WERI-Rb-1 (cell line): Measurements from ENCODE around the gene TRPM8.

Source experiments
- DNase-seq: peaks from one replicate; pipeline ENCODE4 v3.0.0-alpha.2; 2020
- H3K27ac ChIP-seq: fragments of 250-450 bp; sonication (Bioruptor Pico); 2 replicates; pipeline ENCODE4 v1.5.1; 2020; ENCODE audit warnings: mild to moderate bottlenecking, moderate library complexity
- H3K27me3 ChIP-seq: fragments of 250-450 bp; sonication (Bioruptor Pico); 2 replicates; pipeline ENCODE4 v1.5.1; 2021; ENCODE audit warnings: mild to moderate bottlenecking, low read depth, moderate library complexity; ENCODE audit not compliant: insufficient read depth, severe bottlenecking
- H3K36me3 ChIP-seq: fragments of 250-450 bp; sonication (Bioruptor Pico); 2 replicates; pipeline ENCODE4 v1.5.1; 2020; ENCODE audit warnings: mild to moderate bottlenecking, moderate library complexity
- H3K4me3 ChIP-seq: 2 replicates; pipeline ENCODE4 v1.5.1; 2011; ENCODE audit warnings: low read depth, mild to moderate bottlenecking, control low read depth, low read length
- H3K9me3 ChIP-seq: fragments of 250-450 bp; sonication (Bioruptor Pico); 2 replicates; pipeline ENCODE4 v1.5.1; 2021; ENCODE audit warnings: mild to moderate bottlenecking, moderate library complexity; ENCODE audit not compliant: severe bottlenecking
- TF ChIP-seq, protein P1 (sequence below): IDR thresholded peaks from 2 replicates; pipeline ENCODE4 v1.5.1; 2011; ENCODE audit warnings: low read depth, mild to moderate bottlenecking, control low read depth, inconsistent platforms, low read length

TRPM8 gene

GRCh38 chr2:233929352-233930022, 12.3 kb downstream of the TRPM8 start:
- no peak overlapping the region for H3K4me3 ChIP-seq
- TF ChIP-seq, protein P1, sequence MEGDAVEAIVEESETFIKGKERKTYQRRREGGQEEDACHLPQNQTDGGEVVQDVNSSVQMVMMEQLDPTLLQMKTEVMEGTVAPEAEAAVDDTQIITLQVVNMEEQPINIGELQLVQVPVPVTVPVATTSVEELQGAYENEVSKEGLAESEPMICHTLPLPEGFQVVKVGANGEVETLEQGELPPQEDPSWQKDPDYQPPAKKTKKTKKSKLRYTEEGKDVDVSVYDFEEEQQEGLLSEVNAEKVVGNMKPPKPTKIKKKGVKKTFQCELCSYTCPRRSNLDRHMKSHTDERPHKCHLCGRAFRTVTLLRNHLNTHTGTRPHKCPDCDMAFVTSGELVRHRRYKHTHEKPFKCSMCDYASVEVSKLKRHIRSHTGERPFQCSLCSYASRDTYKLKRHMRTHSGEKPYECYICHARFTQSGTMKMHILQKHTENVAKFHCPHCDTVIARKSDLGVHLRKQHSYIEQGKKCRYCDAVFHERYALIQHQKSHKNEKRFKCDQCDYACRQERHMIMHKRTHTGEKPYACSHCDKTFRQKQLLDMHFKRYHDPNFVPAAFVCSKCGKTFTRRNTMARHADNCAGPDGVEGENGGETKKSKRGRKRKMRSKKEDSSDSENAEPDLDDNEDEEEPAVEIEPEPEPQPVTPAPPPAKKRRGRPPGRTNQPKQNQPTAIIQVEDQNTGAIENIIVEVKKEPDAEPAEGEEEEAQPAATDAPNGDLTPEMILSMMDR: no peak
- DNase-seq: no peak

GRCh38 chr2:233934524-233934923, 17.4 kb downstream of the TRPM8 start:
- H3K4me3 ChIP-seq: no peak overlapping the region
- TF ChIP-seq, protein P1: no peak
- H3K27ac ChIP-seq: no peak overlapping the region
- no peaks in the 10 kb centered on the region for H3K36me3 ChIP-seq
- H3K9me3 ChIP-seq: no peaks in the 10 kb centered on the region
- H3K27me3 ChIP-seq: no peaks in the 10 kb centered on the region
- DNase-seq: no peak

More at GRCh38 chr2:233929352-233930022, 12.3 kb downstream of the TRPM8 start:
- H3K36me3 ChIP-seq: no peaks in the 10 kb centered on the region
- H3K27me3 ChIP-seq: no peaks in the 10 kb centered on the region
- no peaks in the 10 kb centered on the region for H3K9me3 ChIP-seq
- no peak overlapping the region for H3K27ac ChIP-seq

DNA sequence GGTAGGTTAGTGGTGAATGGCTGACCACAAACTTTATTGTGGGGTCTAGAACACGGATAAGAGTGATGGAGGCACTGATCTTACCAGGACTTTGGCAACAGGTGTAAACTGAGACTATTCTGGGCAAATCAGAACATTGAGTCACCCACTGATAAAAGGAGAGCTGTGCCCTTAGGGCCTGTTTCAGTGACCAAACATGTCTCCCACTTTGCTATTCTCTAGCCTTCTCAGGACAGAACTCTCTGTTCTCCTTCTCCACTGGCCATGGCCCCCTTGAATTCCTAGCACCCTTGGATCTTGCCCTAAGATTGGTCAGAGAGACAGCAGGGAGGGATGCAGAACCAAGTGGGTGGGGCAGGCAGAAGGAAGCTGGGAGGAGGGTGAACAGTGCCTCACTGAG, 18.3 kb downstream of the TRPM8 start:
- no peak for DNase-seq
- Histone ChIP-seq H3K27ac (no peak overlapping the region), H3K27me3 (no peaks in the 10 kb centered on the region), H3K9me3 (no peaks in the 10 kb centered on the region), H3K4me3 (no peak overlapping the region), H3K36me3 (no peaks in the 10 kb centered on the region)
- TF ChIP-seq, protein P1: no peak

DNA sequence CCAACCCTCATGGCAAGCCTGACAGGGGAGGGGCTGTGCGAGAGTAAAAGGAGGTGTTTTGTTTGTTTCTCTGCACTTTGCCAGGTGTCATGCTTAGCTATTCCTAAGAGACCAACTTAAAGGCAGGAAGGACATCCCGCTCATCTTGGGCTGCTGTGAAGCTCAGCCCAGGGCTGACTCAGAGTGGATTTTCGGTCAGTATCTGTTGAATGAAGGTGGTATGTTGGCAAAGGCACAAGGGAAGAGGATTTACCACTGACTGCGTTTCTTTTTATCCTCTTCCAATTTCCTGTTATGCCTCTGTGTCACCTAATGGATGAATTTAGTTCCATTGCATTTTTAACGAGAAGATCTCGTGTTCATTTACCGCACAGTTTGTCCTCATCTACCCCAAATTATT, 18.9 kb downstream of the TRPM8 start:
- no peaks in the 10 kb centered on the region for H3K9me3 ChIP-seq
- no peak overlapping the region for H3K4me3 ChIP-seq
- DNase-seq: no peak
- H3K27ac ChIP-seq: no peak overlapping the region
- TF ChIP-seq, protein P1: no peak
- no peaks in the 10 kb centered on the region for H3K36me3 ChIP-seq
- no peaks in the 10 kb centered on the region for H3K27me3 ChIP-seq

- Histone ChIP-seq H3K9me3 (no peaks in the 10 kb centered on the region), H3K27me3 (no peaks in the 10 kb centered on the region), H3K36me3 (no peaks in the 10 kb centered on the region), H3K27ac (no peak overlapping the region), H3K4me3 (no peak overlapping the region)
- TF ChIP-seq, protein P1: no peak
- no peak for DNase-seq
These were observed 21.6 kb downstream of the TRPM8 start for GRCh38 chr2:233938676-233939370.
